Measurements from ENCODE around the gene LMO1. TPM values are rescaled to one million over a fixed set of nuclear protein-coding genes. Genes with fewer than 3 reads are reported as not detected.

Gene LMO1
- total and polyA plus RNA-seq, 10 of the 15 experiments (the other 5 are each of a cell fraction or from before 2014, with no cell fraction given), result not detected

DNA sequence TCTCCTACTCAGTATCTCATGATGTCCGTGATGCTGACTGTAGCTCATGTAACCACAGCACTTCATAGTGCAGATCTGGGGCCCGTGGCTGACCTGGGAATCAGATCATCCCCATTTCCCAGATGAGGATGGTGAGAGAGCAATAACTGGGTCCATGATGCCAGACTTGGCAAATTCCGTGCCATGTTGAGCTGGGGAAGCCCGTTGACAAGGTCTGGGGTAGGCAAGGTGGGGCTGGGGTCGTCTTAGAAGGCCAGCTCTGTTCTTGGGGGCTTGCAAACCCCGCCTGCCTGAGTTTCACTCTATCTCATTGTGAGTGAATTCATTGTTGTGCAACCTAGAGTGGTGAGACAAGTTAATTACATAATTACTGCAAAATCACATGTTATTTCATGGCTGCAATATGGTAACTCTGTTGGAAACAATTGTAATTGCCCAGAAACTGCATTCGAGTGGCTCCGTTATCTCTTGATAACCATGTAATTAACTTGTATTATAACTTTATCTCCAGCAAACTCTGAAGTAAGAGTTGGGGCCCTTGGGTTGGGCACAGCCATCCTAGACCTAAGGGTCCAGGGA lies 41.7 kb downstream of the LMO1 start:
- no peak overlapping the region for H3K9ac ChIP-seq (ENCODE audit: control insufficient read depth, insufficient read depth, low read length)
- H3K4me1 ChIP-seq (ENCODE audit: control insufficient read depth, insufficient read depth, low read length), result no peaks in the 10 kb centered on the region; the same call in 1 of the 2 replicates
- H3K9me3 ChIP-seq (replicated peaks; ENCODE audit: control insufficient read depth, insufficient read depth, low read length), result no peaks in the 10 kb centered on the region
- BruUV-seq (replicated peaks), result no TSS peak
- no peak overlapping the region for H3K4me2 ChIP-seq (ENCODE audit: control insufficient read depth, insufficient read depth)
- SMC1A ChIA-PET (ENCODE audit: uncharacterized antibody, unreplicated experiment), result interaction anchor here (0.8 kb wide), 1 partner anchor 29 kb away, joined by 3 read pairs; no protein-coding TSS in a partner anchor
- in situ Hi-C loops (cut with MboI), result no loop called here
- intact Hi-C loops (cut with micrococcal nuclease; ENCODE audit: unreplicated experiment), result loop anchor here (10.0 kb wide), 2 partner anchors 383 to 733 kb away; no protein-coding TSS in a partner anchor
- DNase-seq (ENCODE audit: low read depth, low spot score) (no peak), FAIRE-seq (no peak), ATAC-seq (no peak)
- no peaks in the 10 kb centered on the region for H4K20me1 ChIP-seq (ENCODE audit: control insufficient read depth, insufficient read depth)
- RAD21 ChIA-PET (ENCODE audit: unreplicated experiment), result interaction anchor here (1.3 to 3.6 kb wide), 3 partner anchors 94 to 345 kb away, joined by 3 to 16 read pairs (median 3); no protein-coding TSS in a partner anchor
- H3K4me3 ChIP-seq, result no peak overlapping the region
- WGBS (ENCODE audit: insufficient coverage, insufficient replicate concordance, low lambda C conversion rate, missing lambda C conversion rate), result 4% methylated on average over 8 of the region's 8 CpGs
- H3K36me3 ChIP-seq (ENCODE audit: control insufficient read depth in 2 of 2, insufficient read depth in 2 of 2, low read length in 1 of 2), result no peaks in the 10 kb centered on the region
- CTCF ChIA-PET, result interaction anchor here (0.6 to 6.6 kb wide), 5 partner anchors 13 to 345 kb away, joined by 3 to 66 read pairs (median 5); partner anchors contain the start of gene LMO1
- no peaks in the 10 kb centered on the region for H3K27me3 ChIP-seq (replicated peaks in 1 of 2; ENCODE audit: control insufficient read depth in 2 of 2, insufficient read depth in 2 of 2, low read length in 1 of 2)
- POLR2A ChIA-PET, result no interaction called here
- H2AFZ ChIP-seq (ENCODE audit: control insufficient read depth, low read depth, low read length), result no peak overlapping the region
- H3K79me2 ChIP-seq (ENCODE audit: control insufficient read depth, insufficient read depth, low read length), result no peaks in the 10 kb centered on the region
- no peak overlapping the region for H3K27ac ChIP-seq (ENCODE audit: control insufficient read depth, insufficient read depth)
- TF ChIP-seq PAX8 (IDR thresholded peaks at IDR 0.05) (no peak), SUZ12 (IDR thresholded peaks at IDR 0.05; ENCODE audit: unreplicated experiment) (no peak), JUNB (IDR thresholded peaks at IDR 0.05) (no peak), SIN3A (IDR thresholded peaks at IDR 0.05; ENCODE audit: low read depth, low read length) (no peak), ZBED1 (IDR thresholded peaks at IDR 0.05; ENCODE audit: borderline replicate concordance) (no peak), BHLHE40 (IDR thresholded peaks at IDR 0.05; ENCODE audit: borderline replicate concordance in 1 of 2, low read depth in 2 of 2, low read length in 1 of 2) (no peak), PAX5 (IDR thresholded peaks at IDR 0.05; ENCODE audit: borderline replicate concordance, low read depth, low read length) (no peak), SUPT20H (IDR thresholded peaks at IDR 0.05; ENCODE audit: borderline replicate concordance, control insufficient read depth, low read depth, low read length) (no peak), ZSCAN29 (IDR thresholded peaks at IDR 0.05) (no peak), EP300 (IDR thresholded peaks at IDR 0.05; ENCODE audit: borderline replicate concordance in 1 of 2, control insufficient read depth in 1 of 2, low read depth in 2 of 2, low read length in 2 of 2) (no peak), LARP7 (IDR thresholded peaks at IDR 0.05) (no peak), SMAD1 (IDR thresholded peaks at IDR 0.05; ENCODE audit: low read depth, partially characterized antibody) (no peak)
- TF ChIP-seq, protein P1, sequence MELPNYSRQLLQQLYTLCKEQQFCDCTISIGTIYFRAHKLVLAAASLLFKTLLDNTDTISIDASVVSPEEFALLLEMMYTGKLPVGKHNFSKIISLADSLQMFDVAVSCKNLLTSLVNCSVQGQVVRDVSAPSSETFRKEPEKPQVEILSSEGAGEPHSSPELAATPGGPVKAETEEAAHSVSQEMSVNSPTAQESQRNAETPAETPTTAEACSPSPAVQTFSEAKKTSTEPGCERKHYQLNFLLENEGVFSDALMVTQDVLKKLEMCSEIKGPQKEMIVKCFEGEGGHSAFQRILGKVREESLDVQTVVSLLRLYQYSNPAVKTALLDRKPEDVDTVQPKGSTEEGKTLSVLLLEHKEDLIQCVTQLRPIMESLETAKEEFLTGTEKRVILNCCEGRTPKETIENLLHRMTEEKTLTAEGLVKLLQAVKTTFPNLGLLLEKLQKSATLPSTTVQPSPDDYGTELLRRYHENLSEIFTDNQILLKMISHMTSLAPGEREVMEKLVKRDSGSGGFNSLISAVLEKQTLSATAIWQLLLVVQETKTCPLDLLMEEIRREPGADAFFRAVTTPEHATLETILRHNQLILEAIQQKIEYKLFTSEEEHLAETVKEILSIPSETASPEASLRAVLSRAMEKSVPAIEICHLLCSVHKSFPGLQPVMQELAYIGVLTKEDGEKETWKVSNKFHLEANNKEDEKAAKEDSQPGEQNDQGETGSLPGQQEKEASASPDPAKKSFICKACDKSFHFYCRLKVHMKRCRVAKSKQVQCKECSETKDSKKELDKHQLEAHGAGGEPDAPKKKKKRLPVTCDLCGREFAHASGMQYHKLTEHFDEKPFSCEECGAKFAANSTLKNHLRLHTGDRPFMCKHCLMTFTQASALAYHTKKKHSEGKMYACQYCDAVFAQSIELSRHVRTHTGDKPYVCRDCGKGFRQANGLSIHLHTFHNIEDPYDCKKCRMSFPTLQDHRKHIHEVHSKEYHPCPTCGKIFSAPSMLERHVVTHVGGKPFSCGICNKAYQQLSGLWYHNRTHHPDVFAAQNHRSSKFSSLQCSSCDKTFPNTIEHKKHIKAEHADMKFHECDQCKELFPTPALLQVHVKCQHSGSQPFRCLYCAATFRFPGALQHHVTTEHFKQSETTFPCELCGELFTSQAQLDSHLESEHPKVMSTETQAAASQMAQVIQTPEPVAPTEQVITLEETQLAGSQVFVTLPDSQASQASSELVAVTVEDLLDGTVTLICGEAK (IDR thresholded peaks at IDR 0.05; ENCODE audit: borderline replicate concordance), result no peak
- TF ChIP-seq, protein P2, sequence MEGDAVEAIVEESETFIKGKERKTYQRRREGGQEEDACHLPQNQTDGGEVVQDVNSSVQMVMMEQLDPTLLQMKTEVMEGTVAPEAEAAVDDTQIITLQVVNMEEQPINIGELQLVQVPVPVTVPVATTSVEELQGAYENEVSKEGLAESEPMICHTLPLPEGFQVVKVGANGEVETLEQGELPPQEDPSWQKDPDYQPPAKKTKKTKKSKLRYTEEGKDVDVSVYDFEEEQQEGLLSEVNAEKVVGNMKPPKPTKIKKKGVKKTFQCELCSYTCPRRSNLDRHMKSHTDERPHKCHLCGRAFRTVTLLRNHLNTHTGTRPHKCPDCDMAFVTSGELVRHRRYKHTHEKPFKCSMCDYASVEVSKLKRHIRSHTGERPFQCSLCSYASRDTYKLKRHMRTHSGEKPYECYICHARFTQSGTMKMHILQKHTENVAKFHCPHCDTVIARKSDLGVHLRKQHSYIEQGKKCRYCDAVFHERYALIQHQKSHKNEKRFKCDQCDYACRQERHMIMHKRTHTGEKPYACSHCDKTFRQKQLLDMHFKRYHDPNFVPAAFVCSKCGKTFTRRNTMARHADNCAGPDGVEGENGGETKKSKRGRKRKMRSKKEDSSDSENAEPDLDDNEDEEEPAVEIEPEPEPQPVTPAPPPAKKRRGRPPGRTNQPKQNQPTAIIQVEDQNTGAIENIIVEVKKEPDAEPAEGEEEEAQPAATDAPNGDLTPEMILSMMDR (IDR thresholded peaks at IDR 0.05 in 2 of 3, conservative IDR thresholded peaks at IDR 0.05 in 1 of 3; ENCODE audit: control insufficient read depth in 2 of 3, extremely low read depth in 1 of 3, insufficient read depth in 1 of 3, low read depth in 3 of 3, low read length in 3 of 3), result no peak
- TF ChIP-seq, protein P3, sequence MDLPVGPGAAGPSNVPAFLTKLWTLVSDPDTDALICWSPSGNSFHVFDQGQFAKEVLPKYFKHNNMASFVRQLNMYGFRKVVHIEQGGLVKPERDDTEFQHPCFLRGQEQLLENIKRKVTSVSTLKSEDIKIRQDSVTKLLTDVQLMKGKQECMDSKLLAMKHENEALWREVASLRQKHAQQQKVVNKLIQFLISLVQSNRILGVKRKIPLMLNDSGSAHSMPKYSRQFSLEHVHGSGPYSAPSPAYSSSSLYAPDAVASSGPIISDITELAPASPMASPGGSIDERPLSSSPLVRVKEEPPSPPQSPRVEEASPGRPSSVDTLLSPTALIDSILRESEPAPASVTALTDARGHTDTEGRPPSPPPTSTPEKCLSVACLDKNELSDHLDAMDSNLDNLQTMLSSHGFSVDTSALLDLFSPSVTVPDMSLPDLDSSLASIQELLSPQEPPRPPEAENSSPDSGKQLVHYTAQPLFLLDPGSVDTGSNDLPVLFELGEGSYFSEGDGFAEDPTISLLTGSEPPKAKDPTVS (IDR thresholded peaks at IDR 0.05; ENCODE audit: low read depth, low read length), result no peak

Measured in GM12878 (cell line).